HEK293 (cell line): Measurements from ENCODE around the gene CYP39A1.
A peak's percentile ranks its signal among the peaks of the same experiment; 100 is the strongest.

Source experiments
- CTCF ChIA-PET: fragments of 350-600 bp; formaldehyde crosslinking; extraction: SDS; loops from one replicate; lab custom pipeline; 2021; ENCODE audit warnings: antibody characterized with exemption; lab: Yijun Ruan, JAX
- POLR2A ChIA-PET: fragments of 300-600 bp; formaldehyde crosslinking; extraction: SDS; loops from one replicate; lab custom pipeline; 2020; ENCODE audit warnings: antibody characterized with exemption, inconsistent platforms; lab: Yijun Ruan, JAX
- H3K27ac ChIP-seq: fragments of 200-500 bp; sonication (Bioruptor generic); 2 replicates; pipeline ENCODE4 v1.5.1; 2014; ENCODE audit warnings: low read depth, low read length, control low read depth, inconsistent platforms; ENCODE audit errors: extremely low read depth
- H3K36me3 ChIP-seq, 2 experiments: fragments of 200-500 bp in 1 of 2; sonication (Bioruptor generic) in 1 of 2; 1 replicate in 1 of 2; 2 replicates in 1 of 2; pipeline ENCODE4 v1.5.1; 2014 to 2017; ENCODE audit warnings: inconsistent platforms in 2 of 2, low read length in 2 of 2; ENCODE audit not compliant: control insufficient read depth in 2 of 2, insufficient read depth in 1 of 2
- H3K4me1 ChIP-seq: fragments of 200-500 bp; sonication (Bioruptor generic); 2 replicates; pipeline ENCODE4 v1.5.1; 2014; ENCODE audit warnings: mild to moderate bottlenecking, low read length, inconsistent platforms; ENCODE audit not compliant: control insufficient read depth, insufficient read depth
- H3K4me3 ChIP-seq: 2 replicates; pipeline ENCODE4 v1.5.1; 2011; ENCODE audit warnings: low read depth, mild to moderate bottlenecking, control low read depth, low read length, moderate library complexity
- H3K9me3 ChIP-seq: fragments of 200-500 bp; sonication (Bioruptor generic); 2 replicates; pipeline ENCODE4 v1.5.1; 2014; ENCODE audit warnings: low read depth, low read length, inconsistent platforms; ENCODE audit not compliant: control insufficient read depth, insufficient read depth
- BCL11A ChIP-seq: fragments of 450-650 bp; formaldehyde crosslinking; IDR thresholded peaks from 2 replicates; pipeline ENCODE4 v1.5.1; 2016; ENCODE audit warnings: low read depth, missing biosample characterization, missing genetic modification characterization
- GLIS2 ChIP-seq: fragments of 450-650 bp; formaldehyde crosslinking; IDR thresholded peaks from 2 replicates; pipeline ENCODE4 v1.5.1; 2016; ENCODE audit warnings: missing biosample characterization, missing genetic modification characterization
- IKZF3 ChIP-seq: fragments of 450-650 bp; IDR thresholded peaks from 2 replicates; pipeline ENCODE4 v1.5.0; 2018; ENCODE audit warnings: missing biosample characterization, mild to moderate bottlenecking, missing genetic modification characterization, moderate library complexity
- PRDM1 ChIP-seq: fragments of 450-650 bp; formaldehyde crosslinking; IDR thresholded peaks from 2 replicates; pipeline ENCODE4; 2016; ENCODE audit warnings: missing biosample characterization, missing genetic modification characterization
- REPIN1 ChIP-seq: fragments of 450-650 bp; formaldehyde crosslinking; IDR thresholded peaks from 2 replicates; pipeline ENCODE4 v1.5.1; 2017; ENCODE audit warnings: missing biosample characterization, missing genetic modification characterization, low read depth
- SALL2 ChIP-seq: fragments of 450-650 bp; formaldehyde crosslinking; IDR thresholded peaks from 2 replicates; pipeline ENCODE4 v1.5.0; 2017; ENCODE audit warnings: missing biosample characterization, mild to moderate bottlenecking, missing genetic modification characterization, borderline replicate concordance
- WT1 ChIP-seq: fragments of 450-650 bp; formaldehyde crosslinking; IDR thresholded peaks from 2 replicates; pipeline ENCODE4 v1.5.1; 2016; ENCODE audit warnings: missing biosample characterization, missing genetic modification characterization
- ZBTB1 ChIP-seq: fragments of 450-650 bp; formaldehyde crosslinking; IDR thresholded peaks from 2 replicates; pipeline ENCODE4 v1.5.1; 2016; ENCODE audit warnings: missing biosample characterization, missing genetic modification characterization
- ZBTB48 ChIP-seq: fragments of 450-650 bp; formaldehyde crosslinking; IDR thresholded peaks from 2 replicates; pipeline ENCODE4 v1.5.1; 2016; ENCODE audit warnings: missing biosample characterization, missing genetic modification characterization
- ZBTB7A ChIP-seq: fragments of 450-650 bp; formaldehyde crosslinking; IDR thresholded peaks from 2 replicates; pipeline ENCODE4 v1.5.1; 2016; ENCODE audit warnings: low read depth, missing biosample characterization, missing genetic modification characterization
- ZNF112 ChIP-seq: fragments of 450-650 bp; formaldehyde crosslinking; IDR thresholded peaks from 2 replicates; pipeline ENCODE4 v1.5.0; 2017; ENCODE audit warnings: missing biosample characterization, missing genetic modification characterization
- ZNF133 ChIP-seq: fragments of 450-650 bp; formaldehyde crosslinking; IDR thresholded peaks from 2 replicates; pipeline ENCODE4 v1.5.1; 2016; ENCODE audit warnings: missing biosample characterization, missing genetic modification characterization
- ZNF157 ChIP-seq: fragments of 450-650 bp; formaldehyde crosslinking; IDR thresholded peaks from 2 replicates; pipeline ENCODE4 v1.5.1; 2016; ENCODE audit warnings: missing biosample characterization, missing genetic modification characterization
- ZNF169 ChIP-seq: fragments of 450-650 bp; formaldehyde crosslinking; IDR thresholded peaks from 2 replicates; pipeline ENCODE4 v1.5.1; 2016; ENCODE audit warnings: missing biosample characterization, missing genetic modification characterization
- ZNF354C ChIP-seq: fragments of 450-650 bp; formaldehyde crosslinking; IDR thresholded peaks from 2 replicates; pipeline ENCODE4 v1.5.1; 2016; ENCODE audit warnings: missing biosample characterization, missing genetic modification characterization, low read depth, borderline replicate concordance
- ZNF362 ChIP-seq: fragments of 450-650 bp; formaldehyde crosslinking; IDR thresholded peaks from 2 replicates; pipeline ENCODE4 v1.5.1; 2016; ENCODE audit warnings: missing biosample characterization, missing genetic modification characterization
- ZNF510 ChIP-seq: fragments of 450-650 bp; formaldehyde crosslinking; IDR thresholded peaks from 2 replicates; pipeline ENCODE4 v1.5.1; 2018; ENCODE audit warnings: mild to moderate bottlenecking, missing genetic modification characterization, missing biosample characterization; ENCODE audit not compliant: insufficient replicate concordance
- ZNF548 ChIP-seq: fragments of 450-650 bp; formaldehyde crosslinking; IDR thresholded peaks from 2 replicates; pipeline ENCODE4 v1.5.1; 2016; ENCODE audit warnings: missing biosample characterization, missing genetic modification characterization
- ZNF560 ChIP-seq: fragments of 450-650 bp; formaldehyde crosslinking; IDR thresholded peaks from 2 replicates; pipeline ENCODE4 v1.5.1; 2017; ENCODE audit warnings: missing biosample characterization, missing genetic modification characterization, borderline replicate concordance
- ZNF571 ChIP-seq: fragments of 450-650 bp; formaldehyde crosslinking; IDR thresholded peaks from 2 replicates; pipeline ENCODE4 v1.5.0; 2017; ENCODE audit warnings: missing biosample characterization, missing genetic modification characterization
- ZNF621 ChIP-seq: fragments of 450-650 bp; formaldehyde crosslinking; IDR thresholded peaks from 2 replicates; pipeline ENCODE4 v1.5.1; 2017; ENCODE audit warnings: missing biosample characterization, missing genetic modification characterization
- ZNF660 ChIP-seq: fragments of 450-650 bp; IDR thresholded peaks from 2 replicates; pipeline ENCODE4 v1.5.1; 2018; ENCODE audit warnings: missing biosample characterization, mild to moderate bottlenecking, missing genetic modification characterization
- ZNF777 ChIP-seq: fragments of 450-650 bp; formaldehyde crosslinking; IDR thresholded peaks from 2 replicates; pipeline ENCODE4 v1.5.1; 2017; ENCODE audit warnings: missing biosample characterization, missing genetic modification characterization, borderline replicate concordance
- ZNF785 ChIP-seq: fragments of 450-650 bp; formaldehyde crosslinking; IDR thresholded peaks from 2 replicates; pipeline ENCODE4 v1.5.1; 2016; ENCODE audit warnings: missing biosample characterization, missing genetic modification characterization
- ZSCAN30 ChIP-seq: fragments of 450-650 bp; IDR thresholded peaks from 2 replicates; pipeline ENCODE4 v1.5.1; 2018; ENCODE audit warnings: missing biosample characterization, mild to moderate bottlenecking, missing genetic modification characterization, moderate library complexity
- TF ChIP-seq, protein P1 (sequence below): fragments of 450-650 bp; formaldehyde crosslinking; IDR thresholded peaks from 2 replicates; pipeline ENCODE4; 2016; ENCODE audit warnings: missing biosample characterization, missing genetic modification characterization
- TF ChIP-seq, protein P2 (sequence below): fragments of 450-650 bp; formaldehyde crosslinking; IDR thresholded peaks from 2 replicates; pipeline ENCODE4 v1.5.1; 2016; ENCODE audit warnings: missing biosample characterization, missing genetic modification characterization

The CYP39A1 gene

DNA sequence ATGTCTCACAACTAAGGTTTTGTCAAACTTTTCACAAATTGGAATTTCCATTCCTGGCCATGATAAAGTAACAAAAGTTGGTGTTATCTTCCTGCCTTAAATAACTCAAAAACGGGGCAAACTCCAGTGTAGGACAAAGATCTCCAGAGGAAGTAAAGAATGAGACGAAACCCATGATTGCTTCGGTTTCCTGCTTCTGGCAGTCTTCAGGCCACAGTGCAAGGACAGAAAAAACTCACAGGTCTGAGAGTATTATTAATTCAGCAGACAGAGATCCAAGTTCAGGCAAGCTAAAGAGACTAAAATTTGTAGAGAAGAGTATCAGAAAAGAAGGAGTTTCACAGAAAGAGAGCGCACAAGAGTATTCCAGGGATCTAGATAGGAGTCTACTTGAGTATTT is 96.6 kb downstream of the CYP39A1 start (continued):
- TF ChIP-seq, protein P1, sequence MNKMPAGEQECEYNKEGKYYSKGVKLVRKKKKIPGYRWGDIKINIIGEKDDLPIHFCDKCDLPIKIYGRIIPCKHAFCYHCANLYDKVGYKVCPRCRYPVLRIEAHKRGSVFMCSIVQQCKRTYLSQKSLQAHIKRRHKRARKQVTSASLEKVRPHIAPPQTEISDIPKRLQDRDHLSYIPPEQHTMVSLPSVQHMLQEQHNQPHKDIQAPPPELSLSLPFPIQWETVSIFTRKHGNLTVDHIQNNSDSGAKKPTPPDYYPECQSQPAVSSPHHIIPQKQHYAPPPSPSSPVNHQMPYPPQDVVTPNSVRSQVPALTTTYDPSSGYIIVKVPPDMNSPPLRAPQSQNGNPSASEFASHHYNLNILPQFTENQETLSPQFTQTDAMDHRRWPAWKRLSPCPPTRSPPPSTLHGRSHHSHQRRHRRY (tag by site-specific recombination), result no peak

DNA sequence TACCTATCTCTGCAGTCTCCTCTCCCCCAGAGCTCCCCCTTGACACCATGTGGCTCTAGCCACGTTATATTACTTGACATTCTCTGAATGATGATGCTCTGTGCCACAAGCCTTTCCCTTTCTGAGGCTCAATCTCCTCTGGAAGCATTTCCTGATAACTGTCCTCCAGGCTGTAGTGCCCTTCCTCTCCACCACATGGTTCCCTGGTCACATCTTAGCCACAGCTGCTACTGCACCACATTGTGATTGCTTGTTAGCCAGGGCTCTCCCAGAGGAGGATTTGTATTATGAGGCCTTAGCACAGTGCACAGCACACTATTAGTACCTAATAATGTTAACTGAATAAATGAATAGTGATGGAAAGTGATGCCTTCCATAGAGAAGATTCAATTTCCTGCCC is 97.5 kb downstream of the CYP39A1 start:
- Histone ChIP-seq H3K4me3 (no peak overlapping the region), H3K27ac (no peak overlapping the region), H3K9me3 (no peaks in the 10 kb centered on the region), H3K4me1 (no peaks in the 10 kb centered on the region), H3K36me3 (no peaks in the 10 kb centered on the region)
- POLR2A ChIA-PET, result no interaction called here
- TF ChIP-seq ZBTB7A (tag by site-specific recombination) (no peak), ZNF777 (no peak), ZNF560 (no peak), BCL11A (tag by site-specific recombination) (no peak), ZNF510 (tag by site-specific recombination) (no peak), ZNF548 (tag by site-specific recombination) (no peak), ZNF354C (tag by site-specific recombination) (no peak), ZNF362 (tag by site-specific recombination) (no peak), PRDM1 (tag by site-specific recombination) (no peak), ZNF133 (no peak), ZBTB48 (tag by site-specific recombination) (no peak), ZBTB1 (no peak), WT1 (tag by site-specific recombination) (no peak), ZNF571 (tag by site-specific recombination) (no peak), SALL2 (tag by site-specific recombination) (no peak), ZNF169 (tag by site-specific recombination) (no peak), GLIS2 (no peak), IKZF3 (no peak), ZNF112 (tag by site-specific recombination) (no peak)
- TF ChIP-seq, protein P1 (tag by site-specific recombination), result no peak
- CTCF ChIA-PET, result no interaction called here

- Histone ChIP-seq H3K36me3 (no peaks in the 10 kb centered on the region), H3K4me1 (no peaks in the 10 kb centered on the region), H3K4me3 (no peak overlapping the region), H3K27ac (no peak overlapping the region), H3K9me3 (no peaks in the 10 kb centered on the region)
- CTCF ChIA-PET, result interaction anchor here (1.8 kb wide), 1 partner anchor 11 kb away, joined by 8 read pairs; no protein-coding TSS in a partner anchor
- TF ChIP-seq ZNF785 (tag by site-specific recombination) (no peak), ZSCAN30 (tag by site-specific recombination) (no peak), ZNF157 (no peak), REPIN1 (tag by site-specific recombination) (no peak), ZNF660 (tag by site-specific recombination) (0 out of 2 replicates have a peak, but pooled peaks have one; percentile 14), ZNF621 (no peak)
- TF ChIP-seq, protein P2, sequence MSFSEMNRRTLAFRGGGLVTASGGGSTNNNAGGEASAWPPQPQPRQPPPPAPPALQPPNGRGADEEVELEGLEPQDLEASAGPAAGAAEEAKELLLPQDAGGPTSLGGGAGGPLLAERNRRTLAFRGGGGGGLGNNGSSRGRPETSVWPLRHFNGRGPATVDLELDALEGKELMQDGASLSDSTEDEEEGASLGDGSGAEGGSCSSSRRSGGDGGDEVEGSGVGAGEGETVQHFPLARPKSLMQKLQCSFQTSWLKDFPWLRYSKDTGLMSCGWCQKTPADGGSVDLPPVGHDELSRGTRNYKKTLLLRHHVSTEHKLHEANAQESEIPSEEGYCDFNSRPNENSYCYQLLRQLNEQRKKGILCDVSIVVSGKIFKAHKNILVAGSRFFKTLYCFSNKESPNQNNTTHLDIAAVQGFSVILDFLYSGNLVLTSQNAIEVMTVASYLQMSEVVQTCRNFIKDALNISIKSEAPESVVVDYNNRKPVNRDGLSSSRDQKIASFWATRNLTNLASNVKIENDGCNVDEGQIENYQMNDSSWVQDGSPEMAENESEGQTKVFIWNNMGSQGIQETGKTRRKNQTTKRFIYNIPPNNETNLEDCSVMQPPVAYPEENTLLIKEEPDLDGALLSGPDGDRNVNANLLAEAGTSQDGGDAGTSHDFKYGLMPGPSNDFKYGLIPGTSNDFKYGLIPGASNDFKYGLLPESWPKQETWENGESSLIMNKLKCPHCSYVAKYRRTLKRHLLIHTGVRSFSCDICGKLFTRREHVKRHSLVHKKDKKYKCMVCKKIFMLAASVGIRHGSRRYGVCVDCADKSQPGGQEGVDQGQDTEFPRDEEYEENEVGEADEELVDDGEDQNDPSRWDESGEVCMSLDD (tag by site-specific recombination), result no peak
- POLR2A ChIA-PET, result no interaction called here
Measured at GRCh38 chr6:46549155-46549554, 103.5 kb downstream of the CYP39A1 start.
